SK-N-SH (cell line): Measurements from ENCODE around the gene CDH12.

Source experiments
- EP300 ChIP-seq, 2 experiments: IDR thresholded peaks; 2 replicates each; pipeline versions ENCODE4 v1.4.0 to v1.6.1; 2012; ENCODE audit warnings: borderline replicate concordance in 1 of 2, low read depth in 1 of 2, low read length in 1 of 2
- RAD21 ChIP-seq: IDR thresholded peaks from 2 replicates; pipeline ENCODE4 v1.6.1; 2012; ENCODE audit warnings: mild to moderate bottlenecking, low read length
- TF ChIP-seq, protein P1 (sequence below): IDR thresholded peaks from 2 replicates; pipeline ENCODE4; 2012

DNA sequence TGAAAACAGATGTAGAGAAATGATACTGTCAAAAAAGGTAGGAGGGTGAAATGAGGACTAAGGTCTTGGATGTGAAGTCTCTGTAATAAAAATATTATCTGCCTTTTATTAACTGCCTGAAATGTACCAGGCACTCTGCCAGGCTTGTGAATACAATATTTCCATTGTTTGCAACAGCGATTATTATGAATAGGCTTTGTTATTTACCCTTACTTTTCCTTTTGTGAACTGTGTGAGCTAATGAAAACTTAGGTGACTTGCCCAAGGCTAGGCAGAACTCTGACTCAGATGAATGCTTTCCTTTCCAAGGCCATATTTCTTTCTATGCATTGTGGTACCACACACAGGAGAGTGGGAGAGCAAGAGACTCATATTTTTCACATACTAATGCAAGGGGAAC lies 204.1 kb downstream of the CDH12 start:
- TF ChIP-seq EP300 (IDR thresholded peaks at IDR 0.05; ENCODE audit: borderline replicate concordance in 1 of 2, low read depth in 1 of 2, low read length in 1 of 2), result no peak
- TF ChIP-seq RAD21, result no peak
- TF ChIP-seq, protein P1, sequence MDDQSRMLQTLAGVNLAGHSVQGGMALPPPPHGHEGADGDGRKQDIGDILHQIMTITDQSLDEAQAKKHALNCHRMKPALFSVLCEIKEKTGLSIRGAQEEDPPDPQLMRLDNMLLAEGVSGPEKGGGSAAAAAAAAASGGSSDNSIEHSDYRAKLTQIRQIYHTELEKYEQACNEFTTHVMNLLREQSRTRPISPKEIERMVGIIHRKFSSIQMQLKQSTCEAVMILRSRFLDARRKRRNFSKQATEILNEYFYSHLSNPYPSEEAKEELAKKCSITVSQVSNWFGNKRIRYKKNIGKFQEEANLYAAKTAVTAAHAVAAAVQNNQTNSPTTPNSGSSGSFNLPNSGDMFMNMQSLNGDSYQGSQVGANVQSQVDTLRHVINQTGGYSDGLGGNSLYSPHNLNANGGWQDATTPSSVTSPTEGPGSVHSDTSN, result no peak
